Fibroblast of the aortic adventitia (primary cell): ENCODE measurements around the gene MIP. TPM values are rescaled to one million over a fixed set of nuclear protein-coding genes. Genes with fewer than 3 reads are reported as not detected.
"Not testable (repeated sequence)": the region's sequence is repeated elsewhere in the genome, so short reads cannot be mapped to it uniquely, and the experiment has no call there.

Experiments used
- DNase-seq: peaks from one replicate; pipeline ENCODE4 v3.0.0-alpha.2; 2010; ENCODE audit warnings: low read depth
- H3K4me3 ChIP-seq: 2 replicates; pipeline ENCODE4 v1.5.1; 2011; ENCODE audit warnings: low read depth, mild to moderate bottlenecking, control low read depth, low read length, moderate library complexity
- total RNA-seq: library from RNA; depleted of rRNA; stranded (reverse); fragments of >200 nt; gene quantifications from 2 replicates; pipeline ENCODE4 v1.2.3, GENCODE V29; 2012; ENCODE audit warnings: low replicate concordance
- TF ChIP-seq, protein P1 (sequence below): IDR thresholded peaks from 2 replicates; pipeline ENCODE4 v1.5.1; 2011; ENCODE audit warnings: mild to moderate bottlenecking, low read length, control low read depth, inconsistent platforms; ENCODE audit not compliant: insufficient read depth

Gene MIP
- total RNA-seq: not detected in 2 replicates

DNA sequence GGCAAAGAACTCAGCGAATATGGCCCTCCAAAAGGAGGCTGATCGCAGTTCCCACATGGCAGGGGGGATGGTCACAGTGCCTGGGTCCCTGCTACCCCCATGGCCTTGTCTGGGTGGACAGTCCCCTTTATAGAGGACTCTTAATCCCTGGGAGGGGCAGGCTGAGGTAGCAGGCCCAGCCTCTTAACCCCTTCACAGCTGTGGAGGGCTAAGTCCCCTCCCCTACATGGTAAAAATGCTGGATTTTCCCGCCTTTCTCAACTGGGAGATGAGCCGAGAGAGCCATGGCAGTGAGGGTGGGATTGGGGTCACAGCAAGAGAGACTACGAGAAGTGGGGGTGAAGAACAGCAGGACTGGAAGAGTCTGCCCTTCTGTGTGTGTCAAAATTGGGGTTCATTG, at the start of gene MIP:
TSS of gene MIP (minus strand) at position 101 of the 400 bp plus-strand sequence. CDS start at position 57, 44 bp downstream.
- TF ChIP-seq, protein P1, sequence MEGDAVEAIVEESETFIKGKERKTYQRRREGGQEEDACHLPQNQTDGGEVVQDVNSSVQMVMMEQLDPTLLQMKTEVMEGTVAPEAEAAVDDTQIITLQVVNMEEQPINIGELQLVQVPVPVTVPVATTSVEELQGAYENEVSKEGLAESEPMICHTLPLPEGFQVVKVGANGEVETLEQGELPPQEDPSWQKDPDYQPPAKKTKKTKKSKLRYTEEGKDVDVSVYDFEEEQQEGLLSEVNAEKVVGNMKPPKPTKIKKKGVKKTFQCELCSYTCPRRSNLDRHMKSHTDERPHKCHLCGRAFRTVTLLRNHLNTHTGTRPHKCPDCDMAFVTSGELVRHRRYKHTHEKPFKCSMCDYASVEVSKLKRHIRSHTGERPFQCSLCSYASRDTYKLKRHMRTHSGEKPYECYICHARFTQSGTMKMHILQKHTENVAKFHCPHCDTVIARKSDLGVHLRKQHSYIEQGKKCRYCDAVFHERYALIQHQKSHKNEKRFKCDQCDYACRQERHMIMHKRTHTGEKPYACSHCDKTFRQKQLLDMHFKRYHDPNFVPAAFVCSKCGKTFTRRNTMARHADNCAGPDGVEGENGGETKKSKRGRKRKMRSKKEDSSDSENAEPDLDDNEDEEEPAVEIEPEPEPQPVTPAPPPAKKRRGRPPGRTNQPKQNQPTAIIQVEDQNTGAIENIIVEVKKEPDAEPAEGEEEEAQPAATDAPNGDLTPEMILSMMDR: no peak
- no peak for DNase-seq

DNA sequence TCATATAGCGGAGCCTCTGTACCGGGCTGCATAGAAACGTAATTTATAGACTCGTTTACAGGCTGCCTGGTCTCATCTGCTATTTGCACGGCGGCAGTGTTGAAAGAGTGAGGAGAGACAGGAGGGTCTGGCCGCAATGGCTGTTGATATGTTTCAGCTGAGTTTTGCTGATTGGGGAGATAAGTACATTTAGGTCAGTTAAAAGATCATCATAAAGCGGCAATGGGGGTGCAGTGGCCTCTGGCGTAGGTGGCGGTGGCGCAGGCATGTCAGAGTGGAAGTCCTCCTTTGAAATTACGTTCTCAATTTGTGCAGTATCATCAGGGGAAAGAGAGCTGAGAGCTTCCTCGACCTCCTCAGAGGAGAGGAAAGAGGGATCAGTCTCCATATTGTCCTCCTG, 45.4 kb upstream of the MIP start:
- DNase-seq, H3K4me3 ChIP-seq: not testable (repeated sequence)

More for the DNA sequence above, at the start of gene MIP:
- H3K4me3 ChIP-seq: no peak within 1 kb of the TSS

DNA sequence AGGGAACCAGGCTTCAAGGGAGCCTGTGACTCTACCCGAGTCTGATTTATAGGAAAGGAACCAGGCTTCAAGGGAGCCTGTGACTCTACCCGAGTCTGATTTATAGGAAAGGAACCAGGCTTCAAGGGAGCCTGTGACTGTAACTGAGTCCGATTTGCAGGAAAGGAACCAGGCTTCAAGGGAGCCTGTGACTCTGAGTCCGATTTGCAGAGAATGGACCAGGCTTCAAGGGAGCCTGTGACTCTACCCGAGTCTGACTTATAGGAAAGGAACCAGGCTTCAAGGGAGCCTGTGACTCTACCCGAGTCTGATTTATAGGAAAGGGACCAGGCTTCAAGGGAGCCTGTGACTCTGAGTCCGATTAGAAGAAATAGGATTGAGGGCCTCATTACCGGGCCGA, 45.0 kb upstream of the MIP start:
- DNase-seq, H3K4me3 ChIP-seq: not testable (repeated sequence)

DNA sequence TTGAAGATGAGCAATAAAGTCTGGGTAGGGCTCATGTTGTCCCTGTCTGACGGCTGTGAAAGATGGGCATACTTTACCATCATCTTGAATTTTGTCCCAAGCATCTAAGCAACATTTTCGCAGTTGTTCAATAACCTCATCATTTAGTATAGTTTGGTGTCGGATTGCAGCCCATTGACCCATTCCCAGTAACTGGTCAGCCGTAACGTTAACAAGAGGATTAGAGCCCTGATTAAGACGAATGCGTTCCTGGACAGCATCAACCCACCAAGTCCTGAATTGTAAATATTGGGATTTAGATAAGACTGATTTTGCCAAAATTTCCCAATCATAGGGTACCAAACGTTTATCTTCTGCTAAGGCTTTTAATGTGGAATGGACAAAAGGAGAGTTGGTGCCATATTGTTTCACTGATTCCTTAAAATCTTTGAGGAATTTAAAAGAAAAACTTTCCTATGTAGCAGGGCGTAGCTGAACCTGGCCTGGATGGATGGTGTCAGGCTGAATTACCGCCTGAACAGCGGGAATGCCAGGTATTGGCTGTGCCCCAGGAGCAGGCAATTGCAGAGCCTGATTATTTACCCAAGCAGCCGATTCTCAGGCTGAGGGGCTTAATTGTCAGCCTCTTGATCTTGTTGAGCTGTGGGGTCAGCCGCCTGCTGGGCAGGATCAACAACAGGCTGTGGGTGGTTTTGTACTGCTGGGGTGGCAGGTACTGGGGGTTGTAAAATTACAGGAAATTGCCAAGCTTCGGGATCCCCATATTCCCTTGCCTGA, 43.9 kb upstream of the MIP start:
- H3K4me3 ChIP-seq, DNase-seq: not testable (repeated sequence)

DNA sequence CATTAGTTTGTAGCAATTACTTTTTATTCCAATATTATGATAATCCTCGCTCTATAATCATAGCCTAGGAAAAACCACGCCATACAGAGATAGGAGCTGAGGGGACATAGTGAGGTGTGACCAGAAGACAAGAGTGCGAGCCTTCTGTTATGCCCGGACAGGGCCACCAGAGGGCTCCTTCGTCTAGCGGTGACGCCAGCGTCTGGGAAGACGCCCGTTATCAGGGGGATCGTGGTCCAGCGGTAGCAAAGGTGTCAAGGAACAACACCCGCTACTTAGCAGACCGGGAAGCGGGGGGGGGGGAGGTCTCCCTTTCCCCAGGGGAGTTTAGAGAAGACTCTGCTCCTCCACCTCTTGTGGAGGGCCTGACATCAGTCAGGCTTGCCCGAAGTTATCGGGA, 42.2 kb upstream of the MIP start:
- H3K4me3 ChIP-seq: not testable (repeated sequence)
- TF ChIP-seq, protein P1: peak; percentile 57
- peak; percentile 30 for DNase-seq

DNA sequence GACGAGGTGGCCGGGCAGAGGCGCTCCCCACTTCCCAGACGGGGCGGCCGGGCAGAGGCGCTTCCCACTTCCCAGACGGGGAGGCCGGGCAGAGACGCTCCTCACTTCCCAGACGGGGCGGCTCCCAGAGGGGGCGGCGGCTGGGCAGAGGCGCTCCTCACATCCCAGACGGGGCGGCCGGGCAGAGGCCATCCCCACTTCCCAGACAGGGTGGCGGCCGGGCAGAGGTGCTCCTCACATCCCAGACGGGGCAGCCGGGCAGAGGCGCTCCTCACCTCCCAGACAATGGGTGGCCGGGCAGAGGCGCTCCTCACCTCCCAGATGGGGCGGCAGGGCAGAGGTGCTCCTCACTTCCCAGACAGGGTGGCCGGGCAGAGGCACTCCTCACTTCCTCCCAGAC, 40.0 kb upstream of the MIP start:
- not testable (repeated sequence) for DNase-seq, H3K4me3 ChIP-seq

DNA sequence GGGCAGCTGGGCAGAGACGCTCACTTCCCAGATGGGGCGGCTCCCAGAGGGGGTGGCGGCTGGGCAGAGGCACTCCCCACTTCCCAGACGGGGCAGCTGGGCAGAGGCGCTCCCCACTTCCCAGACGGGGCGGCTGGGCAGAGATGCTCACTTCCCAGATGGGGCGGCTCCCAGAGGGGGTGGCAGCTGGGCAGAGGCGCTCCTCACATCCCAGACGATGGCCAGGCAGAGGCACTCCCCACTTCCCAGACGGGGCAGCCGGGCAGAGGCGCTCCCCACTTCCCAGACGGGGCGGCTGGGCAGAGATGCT, 39.6 kb upstream of the MIP start:
- not testable (repeated sequence) for H3K4me3 ChIP-seq, DNase-seq

DNA sequence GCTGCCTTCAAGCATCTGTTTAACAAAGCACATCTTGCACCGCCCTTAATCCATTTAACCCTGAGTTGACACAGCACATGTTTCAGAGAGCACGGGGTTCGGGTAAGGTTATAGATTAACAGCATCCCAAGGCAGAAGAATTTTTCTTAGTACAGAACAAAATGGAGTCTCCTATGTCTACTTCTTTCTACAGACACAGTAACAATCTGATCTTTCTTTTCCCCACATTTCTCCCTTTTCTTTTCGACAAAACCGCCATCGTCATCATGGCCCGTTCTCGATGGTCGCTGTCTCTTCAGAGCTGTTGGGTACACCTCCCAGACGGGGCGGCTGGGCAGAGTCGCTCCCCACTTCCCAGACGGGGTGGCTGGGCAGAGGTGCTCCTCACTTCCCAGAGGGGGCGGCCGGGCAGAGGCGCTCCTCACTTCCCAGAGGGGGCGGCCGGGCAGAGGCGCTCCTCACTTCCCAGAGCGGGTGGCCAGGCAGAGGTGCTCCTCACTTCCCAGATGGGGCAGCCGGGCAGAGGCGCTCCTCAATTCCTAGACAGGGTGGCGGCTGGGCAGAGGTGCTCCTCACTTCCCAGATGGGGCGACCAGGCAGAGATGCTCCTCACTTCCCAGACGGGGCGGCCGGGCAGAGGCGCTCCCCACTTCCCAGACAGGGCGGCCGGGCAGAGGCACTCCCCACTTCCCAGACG, 39.1 kb upstream of the MIP start:
- DNase-seq, H3K4me3 ChIP-seq: not testable (repeated sequence)

DNA sequence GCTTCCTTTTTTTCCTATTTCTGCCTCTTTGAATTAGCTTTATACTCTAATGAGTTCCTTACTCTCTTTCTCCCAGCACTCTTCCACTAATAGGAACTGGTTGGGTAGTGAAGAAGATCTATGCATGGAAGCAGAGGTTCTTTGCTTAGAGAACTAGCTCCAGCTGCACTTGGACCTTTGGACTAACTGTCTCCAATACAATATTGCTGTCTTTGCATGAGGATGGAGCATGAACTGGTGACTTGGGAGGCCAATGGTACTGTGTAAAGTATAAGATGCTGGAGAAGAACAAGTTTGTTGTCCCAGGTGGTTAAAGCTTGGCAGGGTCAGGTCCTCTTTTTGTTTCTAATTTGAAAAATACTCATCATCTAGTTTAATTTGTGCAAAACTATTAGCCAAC, 35.9 kb upstream of the MIP start:
- TF ChIP-seq, protein P1: no peak
- no peak for DNase-seq
- H3K4me3 ChIP-seq: no peak overlapping the region
